ENCODE results near the gene IHH.
A peak's percentile ranks its signal among the peaks of the same experiment; 100 is the strongest.

IHH gene

GRCh38 chr2:219060821-219061791 lies at the start of gene IHH:
TSS of gene IHH (minus strand) at chr2:219060921. CDS start at chr2:219060467, 454 bp downstream.
- Histone ChIP-seq H3K27me3 (ENCODE audit: control insufficient read depth, insufficient read depth, low read length) (peaks cover 96% of the 10 kb centered on the region), H3K4me3 (ENCODE audit: low read depth, low read length) (peak within 1 kb of the TSS; percentile 52), H3K27ac (ENCODE audit: low read depth, low read length) (no peak within 1 kb of the TSS)

GRCh38 chr2:219109471-219109870 lies 48.8 kb upstream of the IHH start:
- Histone ChIP-seq H3K4me3 (ENCODE audit: low read depth, low read length) (no peak overlapping the region), H3K36me3 (ENCODE audit: control insufficient read depth, insufficient read depth, low read length) (no peaks in the 10 kb centered on the region), H3K9me3 (ENCODE audit: control insufficient read depth, insufficient read depth, low read depth, low read length) (no peaks in the 10 kb centered on the region), H3K9ac (ENCODE audit: low read length) (no peak overlapping the region), H3K27me3 (ENCODE audit: control insufficient read depth, insufficient read depth, low read length) (no peaks in the 10 kb centered on the region), H3K4me1 (ENCODE audit: control insufficient read depth, insufficient read depth, low read length) (peaks cover 4% of the 10 kb centered on the region; the same call in 1 of the 2 replicates), H3K27ac (ENCODE audit: low read depth, low read length) (no peak overlapping the region)

More at GRCh38 chr2:219060821-219061791, at the start of gene IHH:
- peaks cover 29% of the 10 kb centered on the region for H3K4me1 ChIP-seq (ENCODE audit: control insufficient read depth, insufficient read depth, low read length)
- H3K36me3 ChIP-seq (ENCODE audit: control insufficient read depth, insufficient read depth, low read length), result no peaks in the 10 kb centered on the region
- H3K9ac ChIP-seq (ENCODE audit: low read length), result no peak within 1 kb of the TSS
- no peaks in the 10 kb centered on the region for H3K9me3 ChIP-seq (ENCODE audit: control insufficient read depth, insufficient read depth, low read depth, low read length)

GRCh38 chr2:219107758-219108157 lies 47.0 kb upstream of the IHH start:
- H3K27ac ChIP-seq (ENCODE audit: low read depth, low read length), result no peak overlapping the region
- no peaks in the 10 kb centered on the region for H3K9me3 ChIP-seq (ENCODE audit: control insufficient read depth, insufficient read depth, low read depth, low read length)
- no peak overlapping the region for H3K4me3 ChIP-seq (ENCODE audit: low read depth, low read length)
- H3K9ac ChIP-seq (ENCODE audit: low read length), result no peak overlapping the region
- H3K4me1 ChIP-seq (ENCODE audit: control insufficient read depth, insufficient read depth, low read length), result peaks cover 4% of the 10 kb centered on the region; the same call in 1 of the 2 replicates
- H3K27me3 ChIP-seq (ENCODE audit: control insufficient read depth, insufficient read depth, low read length), result no peaks in the 10 kb centered on the region
- no peaks in the 10 kb centered on the region for H3K36me3 ChIP-seq (ENCODE audit: control insufficient read depth, insufficient read depth, low read length)

GRCh38 chr2:219106251-219106650 lies 45.5 kb upstream of the IHH start:
- Histone ChIP-seq H3K9me3 (ENCODE audit: control insufficient read depth, insufficient read depth, low read depth, low read length) (no peaks in the 10 kb centered on the region), H3K4me3 (ENCODE audit: low read depth, low read length) (no peak overlapping the region), H3K27ac (ENCODE audit: low read depth, low read length) (no peak overlapping the region), H3K36me3 (ENCODE audit: control insufficient read depth, insufficient read depth, low read length) (no peaks in the 10 kb centered on the region), H3K9ac (ENCODE audit: low read length) (no peak overlapping the region), H3K4me1 (ENCODE audit: control insufficient read depth, insufficient read depth, low read length) (peaks cover 4% of the 10 kb centered on the region; the same call in 1 of the 2 replicates), H3K27me3 (ENCODE audit: control insufficient read depth, insufficient read depth, low read length) (no peaks in the 10 kb centered on the region)

- Histone ChIP-seq H3K9ac (ENCODE audit: low read length) (no peak overlapping the region), H3K27ac (ENCODE audit: low read depth, low read length) (no peak overlapping the region), H3K36me3 (ENCODE audit: control insufficient read depth, insufficient read depth, low read length) (no peaks in the 10 kb centered on the region), H3K4me1 (ENCODE audit: control insufficient read depth, insufficient read depth, low read length) (no peaks in the 10 kb centered on the region; the same call in 1 of the 2 replicates), H3K27me3 (ENCODE audit: control insufficient read depth, insufficient read depth, low read length) (no peaks in the 10 kb centered on the region), H3K4me3 (ENCODE audit: low read depth, low read length) (no peak overlapping the region), H3K9me3 (ENCODE audit: control insufficient read depth, insufficient read depth, low read depth, low read length) (no peaks in the 10 kb centered on the region)
Observed at GRCh38 chr2:219104107-219105035, 43.6 kb upstream of the IHH start.

- Histone ChIP-seq H3K4me3 (ENCODE audit: low read depth, low read length) (no peak overlapping the region), H3K36me3 (ENCODE audit: control insufficient read depth, insufficient read depth, low read length) (no peaks in the 10 kb centered on the region), H3K9ac (ENCODE audit: low read length) (no peak overlapping the region), H3K9me3 (ENCODE audit: control insufficient read depth, insufficient read depth, low read depth, low read length) (no peaks in the 10 kb centered on the region), H3K4me1 (ENCODE audit: control insufficient read depth, insufficient read depth, low read length) (peaks cover 2% of the 10 kb centered on the region; the same call in 1 of the 2 replicates), H3K27ac (ENCODE audit: low read depth, low read length) (no peak overlapping the region), H3K27me3 (ENCODE audit: control insufficient read depth, insufficient read depth, low read length) (no peaks in the 10 kb centered on the region)
Observed at GRCh38 chr2:219099329-219099728, 38.6 kb upstream of the IHH start.

GRCh38 chr2:219095406-219095935 lies 34.8 kb upstream of the IHH start:
- no peak overlapping the region for H3K27ac ChIP-seq (ENCODE audit: low read depth, low read length)
- no peak overlapping the region for H3K4me3 ChIP-seq (ENCODE audit: low read depth, low read length)
- H3K36me3 ChIP-seq (ENCODE audit: control insufficient read depth, insufficient read depth, low read length), result no peaks in the 10 kb centered on the region
- no peaks in the 10 kb centered on the region for H3K27me3 ChIP-seq (ENCODE audit: control insufficient read depth, insufficient read depth, low read length)
- H3K9ac ChIP-seq (ENCODE audit: low read length), result no peak overlapping the region
- H3K4me1 ChIP-seq (ENCODE audit: control insufficient read depth, insufficient read depth, low read length), result peaks cover 2% of the 10 kb centered on the region; the same call in 1 of the 2 replicates
- no peaks in the 10 kb centered on the region for H3K9me3 ChIP-seq (ENCODE audit: control insufficient read depth, insufficient read depth, low read depth, low read length)

- Histone ChIP-seq H3K27ac (ENCODE audit: low read depth, low read length) (no peak overlapping the region), H3K27me3 (ENCODE audit: control insufficient read depth, insufficient read depth, low read length) (no peaks in the 10 kb centered on the region), H3K4me1 (ENCODE audit: control insufficient read depth, insufficient read depth, low read length) (peaks cover 2% of the 10 kb centered on the region; the same call in 1 of the 2 replicates), H3K36me3 (ENCODE audit: control insufficient read depth, insufficient read depth, low read length) (no peaks in the 10 kb centered on the region), H3K4me3 (ENCODE audit: low read depth, low read length) (no peak overlapping the region), H3K9me3 (ENCODE audit: control insufficient read depth, insufficient read depth, low read depth, low read length) (no peaks in the 10 kb centered on the region), H3K9ac (ENCODE audit: low read length) (no peak overlapping the region)
Observed at GRCh38 chr2:219094171-219094570, 33.5 kb upstream of the IHH start.

GRCh38 chr2:219090436-219091299 lies 29.9 kb upstream of the IHH start:
- Histone ChIP-seq H3K4me1 (ENCODE audit: control insufficient read depth, insufficient read depth, low read length) (peaks cover 6% of the 10 kb centered on the region), H3K4me3 (ENCODE audit: low read depth, low read length) (no peak overlapping the region), H3K36me3 (ENCODE audit: control insufficient read depth, insufficient read depth, low read length) (no peaks in the 10 kb centered on the region), H3K27ac (ENCODE audit: low read depth, low read length) (no peak overlapping the region), H3K9ac (ENCODE audit: low read length) (no peak overlapping the region), H3K27me3 (ENCODE audit: control insufficient read depth, insufficient read depth, low read length) (no peaks in the 10 kb centered on the region), H3K9me3 (ENCODE audit: control insufficient read depth, insufficient read depth, low read depth, low read length) (no peaks in the 10 kb centered on the region)

GRCh38 chr2:219089330-219089729 lies 28.6 kb upstream of the IHH start:
- H3K4me3 ChIP-seq (ENCODE audit: low read depth, low read length), result no peak overlapping the region

More at GRCh38 chr2:219089330-219089729, 28.6 kb upstream of the IHH start:
- Histone ChIP-seq H3K9ac (ENCODE audit: low read length) (no peak overlapping the region), H3K9me3 (ENCODE audit: control insufficient read depth, insufficient read depth, low read depth, low read length) (no peaks in the 10 kb centered on the region), H3K27ac (ENCODE audit: low read depth, low read length) (no peak overlapping the region), H3K4me1 (ENCODE audit: control insufficient read depth, insufficient read depth, low read length) (peaks cover 4% of the 10 kb centered on the region; the same call in 1 of the 2 replicates), H3K36me3 (ENCODE audit: control insufficient read depth, insufficient read depth, low read length) (no peaks in the 10 kb centered on the region), H3K27me3 (ENCODE audit: control insufficient read depth, insufficient read depth, low read length) (no peaks in the 10 kb centered on the region)

Measured in HUES6 (cell line).